Stimulated activated CD8-positive, alpha-beta memory T cell treated with anti-CD3 and anti-CD28 coated beads, Interleukin-4, amount 100 ng/mL, for 4 hours (primary cell): ENCODE measurements around the gene SRPRA.

Source experiments
- DNase-seq, 2 donors: peaks; one replicate each; pipeline ENCODE4 v3.0.0-alpha.2; 2020; ENCODE audit warnings: low read depth in 2 of 2, low spot score in 1 of 2

The SRPRA gene

DNA sequence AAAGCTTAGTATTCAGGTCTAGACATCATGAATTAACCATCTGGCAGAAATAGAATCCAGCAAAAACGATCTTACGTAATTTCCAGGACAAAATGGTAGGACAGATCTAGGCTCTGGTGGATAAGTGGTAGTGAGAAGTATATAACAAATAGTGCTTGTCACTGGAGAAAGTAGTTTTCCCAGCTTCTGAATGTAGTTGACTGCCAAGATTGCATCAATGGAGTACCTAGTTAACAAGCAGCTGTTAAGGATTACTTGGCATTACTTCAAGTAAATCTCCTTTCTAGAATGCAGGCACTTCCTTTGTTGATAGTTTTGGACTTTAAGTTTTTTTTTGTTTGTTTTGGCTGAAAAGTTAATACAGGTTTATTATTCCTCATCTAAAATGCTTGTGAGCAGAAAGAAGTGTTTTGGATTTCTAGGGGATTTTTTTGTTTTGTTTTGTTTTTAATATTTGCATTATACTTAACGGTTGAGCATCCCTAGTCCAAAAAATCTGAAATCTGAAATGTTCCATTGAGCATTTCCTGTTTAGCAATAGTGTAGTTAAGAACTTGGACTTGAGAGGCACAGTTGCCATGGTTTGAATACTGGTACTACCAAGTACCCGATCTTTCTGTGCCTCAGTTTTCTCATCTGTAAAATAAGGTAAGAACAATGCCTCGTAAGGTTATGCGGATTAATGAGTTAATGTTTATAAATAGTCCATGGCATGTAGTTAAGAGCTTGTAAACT, 36.8 kb downstream of the SRPRA start:
- no peak for DNase-seq

DNA sequence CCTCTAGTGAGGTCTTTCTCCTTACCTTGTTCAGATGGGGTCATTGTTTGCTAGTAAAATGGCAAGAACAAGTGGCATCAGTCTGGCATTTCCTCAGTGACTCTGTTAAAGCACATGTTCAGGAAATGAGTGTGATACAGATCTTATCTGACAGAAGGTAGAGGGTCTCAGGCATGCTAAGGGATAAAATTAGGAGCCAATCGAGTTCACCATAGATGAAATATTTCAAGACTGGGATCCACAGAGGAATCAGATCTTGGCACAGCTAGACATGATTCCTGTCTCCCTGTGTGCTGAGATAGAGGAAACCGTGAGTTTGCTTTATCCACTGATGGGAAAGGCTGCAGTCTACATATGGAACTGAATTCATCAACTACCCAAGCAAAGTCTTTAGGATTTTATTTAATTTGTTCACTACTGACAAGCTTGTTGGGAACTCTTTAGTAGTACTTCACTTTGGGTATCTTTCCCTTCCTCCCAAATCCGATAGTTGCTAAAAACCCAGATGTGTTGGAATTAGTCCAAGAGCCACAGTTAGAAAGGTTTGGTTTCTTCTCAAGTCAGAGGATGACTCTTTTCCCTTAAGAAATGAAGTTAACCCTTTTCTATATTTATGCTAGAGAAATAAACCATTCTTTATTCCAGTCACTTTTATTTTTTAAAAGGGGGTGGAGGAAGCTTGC, 38.7 kb downstream of the SRPRA start:
- DNase-seq, result no peak

DNA sequence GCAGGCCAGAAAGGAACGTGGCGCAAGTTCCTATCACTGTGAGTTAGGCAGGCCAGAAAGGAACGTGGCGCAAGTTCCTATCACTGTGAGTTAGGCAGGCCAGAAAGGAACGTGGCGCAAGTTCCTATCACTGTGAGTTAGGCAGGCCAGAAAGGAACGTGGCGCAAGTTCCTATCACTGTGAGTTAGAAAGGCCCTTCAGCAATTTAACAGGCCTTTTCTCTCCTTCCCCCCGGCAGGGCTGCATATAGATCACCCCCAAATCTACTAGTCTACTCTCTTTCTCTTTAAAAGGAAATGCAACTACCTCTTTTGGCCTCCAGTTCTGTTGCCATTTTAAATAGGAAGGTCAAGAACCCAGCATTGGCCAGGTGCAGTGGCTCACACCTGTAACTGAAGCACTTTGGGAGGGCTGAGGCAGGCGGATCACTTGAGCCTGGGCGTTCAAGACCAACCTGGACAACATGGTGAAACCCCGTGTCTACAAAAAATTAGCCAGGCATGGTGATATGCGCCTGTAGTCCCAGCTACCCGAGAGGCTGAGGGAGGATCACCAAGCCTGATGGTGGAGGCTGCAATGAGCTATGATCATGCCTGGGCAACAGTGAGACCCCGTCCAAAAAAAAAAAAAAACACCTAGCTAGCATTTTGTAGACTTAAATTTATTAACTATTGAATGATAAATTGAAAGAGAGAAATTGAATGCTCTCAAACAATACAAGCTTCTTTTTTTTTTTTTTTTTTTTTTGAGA, 42.2 kb downstream of the SRPRA start:
- DNase-seq, result no peak

DNA sequence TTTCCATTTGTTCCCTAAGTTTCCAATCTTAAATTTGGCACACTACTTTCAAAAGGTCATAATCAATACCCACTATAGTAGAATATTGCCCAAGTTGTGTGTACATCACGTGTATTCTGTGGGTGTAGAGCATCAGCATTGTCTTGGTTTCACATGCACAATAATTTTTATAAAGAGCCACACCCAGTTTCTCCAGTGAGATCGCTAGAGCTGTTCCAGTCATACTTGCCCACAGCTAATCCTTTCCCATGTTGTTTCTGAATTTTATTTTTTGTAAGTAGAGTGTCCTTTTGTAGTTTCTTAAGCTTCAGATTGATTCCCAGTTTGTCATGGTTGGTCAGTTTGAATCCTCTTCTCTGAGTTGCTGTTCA, 43.4 kb downstream of the SRPRA start:
- DNase-seq, result no peak

DNA sequence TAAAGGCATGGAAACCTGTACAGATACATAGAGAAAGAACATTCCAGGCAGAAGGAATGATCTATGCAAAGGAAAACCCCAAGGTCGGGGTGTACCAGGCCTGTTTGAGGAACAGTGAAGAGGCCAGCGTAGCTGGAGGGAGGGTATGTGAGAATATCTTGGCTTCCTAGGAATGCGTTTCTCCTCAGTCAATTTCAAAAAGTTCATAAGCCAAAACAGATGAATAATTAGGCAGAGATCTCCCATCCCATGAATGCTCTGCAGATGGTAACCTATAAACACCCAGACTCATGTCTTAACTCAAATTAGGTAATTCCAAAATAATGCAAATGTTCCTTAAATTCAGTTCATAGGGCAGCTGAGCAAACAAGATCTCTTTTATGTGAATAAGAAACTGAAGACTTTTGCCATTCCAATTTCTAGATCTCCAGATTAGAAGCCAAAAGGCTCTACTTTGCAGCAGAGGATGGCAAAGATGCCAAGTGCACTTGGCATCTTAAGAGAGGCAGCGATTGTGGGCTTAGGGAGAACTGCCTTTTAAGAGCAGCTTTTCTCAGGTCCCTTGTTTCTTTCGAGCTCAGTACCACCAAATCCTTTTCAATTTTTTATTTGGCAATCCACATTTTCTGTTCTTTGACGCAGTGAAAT, 43.9 kb downstream of the SRPRA start:
- DNase-seq, result no peak

DNA sequence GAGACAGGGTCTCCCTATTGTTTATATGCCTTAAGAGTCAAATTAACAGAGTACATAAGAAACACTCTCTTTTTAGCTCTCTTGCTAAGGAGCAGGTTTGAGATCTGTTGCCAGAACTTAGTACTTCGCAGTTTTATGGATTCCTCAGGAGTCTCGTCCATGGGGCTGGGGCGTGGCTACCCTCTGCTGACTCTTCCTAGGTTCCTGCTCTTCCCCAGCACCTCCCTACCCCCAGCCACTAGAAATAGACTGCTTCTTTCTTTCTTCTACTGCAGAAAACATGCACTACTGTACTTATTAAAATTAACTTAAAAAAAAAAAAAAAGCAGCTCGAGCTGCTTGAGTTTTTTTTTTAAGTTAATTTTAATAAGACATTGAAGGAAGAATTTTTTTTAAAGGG, 49.1 kb downstream of the SRPRA start:
- DNase-seq, result no peak

DNA sequence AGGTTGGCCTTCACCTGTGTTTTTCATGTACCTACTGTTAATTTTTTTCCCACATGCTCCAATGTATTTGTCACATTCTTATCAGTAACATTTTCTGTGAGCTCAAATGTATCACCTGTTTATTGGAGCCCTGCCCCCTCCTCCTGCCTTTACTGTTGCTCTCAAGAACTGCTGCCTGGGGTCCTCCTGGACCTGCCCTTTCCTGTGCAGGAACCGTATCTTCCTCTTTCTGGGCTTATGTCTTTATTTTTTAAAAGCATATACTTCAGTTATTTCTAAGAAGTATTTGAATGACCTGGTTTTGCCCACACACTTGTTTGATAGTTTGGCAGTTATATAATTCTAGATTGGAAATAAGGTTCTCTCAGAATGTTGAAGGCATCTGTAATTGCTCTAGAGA, 51.2 kb downstream of the SRPRA start:
- no peak for DNase-seq

DNA sequence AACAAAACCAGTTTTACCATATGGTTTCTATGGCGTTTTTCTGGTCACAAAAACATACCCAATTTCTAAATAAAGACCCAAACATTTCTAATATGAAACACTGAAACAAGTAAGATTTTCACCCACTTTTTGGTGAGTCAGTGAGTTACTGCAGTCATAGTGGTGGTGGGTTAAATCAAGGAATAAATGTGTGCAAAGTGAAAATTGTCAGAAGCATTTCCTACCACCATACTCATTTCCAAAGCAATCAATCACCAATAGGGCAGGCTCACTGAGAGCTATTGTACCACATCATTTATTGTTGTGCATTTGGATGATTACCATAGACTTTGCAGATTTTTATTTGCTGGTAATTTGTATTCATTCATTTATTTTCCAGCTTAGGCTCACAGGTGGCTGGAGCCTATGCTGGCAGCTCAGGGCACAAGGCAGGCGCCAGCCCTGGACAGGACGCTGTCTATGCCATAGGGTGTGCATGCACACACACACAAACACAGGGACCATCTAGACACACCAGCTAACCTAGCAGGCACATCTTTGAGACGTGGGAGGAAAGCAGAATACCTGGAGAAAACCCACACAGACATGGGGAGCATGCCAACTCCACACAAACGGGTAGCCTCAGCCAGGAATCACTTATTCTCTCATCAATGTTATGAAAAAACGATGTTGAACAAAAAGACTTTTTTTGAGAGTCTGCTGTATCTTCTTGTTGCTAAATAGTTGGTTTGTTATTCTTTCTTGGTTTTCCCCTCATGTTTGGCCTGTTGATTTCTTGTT, 52.0 kb downstream of the SRPRA start:
- no peak for DNase-seq

DNA sequence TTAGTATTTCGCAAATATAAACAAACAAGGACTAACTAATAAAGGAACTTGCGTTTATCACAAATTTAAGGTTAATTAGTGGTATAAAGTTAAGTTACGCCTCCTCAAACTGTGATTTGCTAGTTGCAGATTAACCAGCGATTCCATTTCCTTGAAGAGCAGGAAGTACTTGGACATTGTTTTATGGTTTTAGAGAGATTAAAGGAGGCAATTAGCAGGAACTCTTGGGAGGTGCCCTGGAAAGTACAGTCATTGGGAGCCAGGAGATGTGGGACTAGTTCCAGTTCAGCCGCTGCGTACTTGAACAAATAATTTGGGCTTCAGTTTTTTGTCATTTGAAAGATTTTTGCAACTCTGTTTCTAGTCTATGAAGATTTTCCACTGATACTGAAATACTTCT, 53.9 kb downstream of the SRPRA start:
- DNase-seq, result no peak

DNA sequence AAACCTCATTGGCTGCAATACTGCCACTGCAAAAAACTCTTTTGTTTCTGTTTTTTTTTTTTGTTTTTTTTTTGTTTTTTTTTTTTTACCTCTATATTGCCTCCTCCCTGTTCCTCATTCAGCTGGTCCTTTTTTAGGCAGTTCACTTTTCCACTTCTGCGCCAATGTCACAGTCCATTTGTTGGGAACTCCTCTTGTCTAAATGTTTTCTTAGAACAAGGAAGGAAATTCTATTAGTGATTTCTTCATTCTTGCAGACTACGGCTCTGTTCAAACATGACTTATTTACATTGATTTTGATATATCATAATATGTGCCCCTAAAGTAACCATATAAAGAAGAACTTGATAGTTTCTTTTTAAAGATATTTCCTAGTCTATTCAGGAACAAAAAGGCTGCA, 54.3 kb downstream of the SRPRA start:
- DNase-seq, result no peak
